Measurements from ENCODE around the gene INAVA. TPM values are rescaled to one million over a fixed set of nuclear protein-coding genes. Genes with fewer than 3 reads are reported as not detected.
A peak's percentile ranks its signal among the peaks of the same experiment; 100 is the strongest.

Gene INAVA
- total and polyA plus RNA-seq, 10 of the 15 experiments (the other 5 are each of a cell fraction or from before 2014, with no cell fraction given) = 3.6 to 15.4 (median 9.5) TPM

GRCh38 chr1:200866521-200866920 is 28.2 kb upstream of the INAVA start (continued):
- TF ChIP-seq ZBTB33 (IDR thresholded peaks at IDR 0.05) (no peak), BACH1 (IDR thresholded peaks at IDR 0.05; ENCODE audit: borderline replicate concordance) (peak; percentile 94; the same call in 1 of the 2 replicates), SKIL (IDR thresholded peaks at IDR 0.05; ENCODE audit: low read depth, poor library complexity, severe bottlenecking) (peak; percentile 95), RELB (IDR thresholded peaks at IDR 0.05; ENCODE audit: low read depth) (peak; percentile 87), FOXK2 (IDR thresholded peaks at IDR 0.05) (no peak), RBBP5 (conservative IDR thresholded peaks at IDR 0.05) (no peak), TCF3 (IDR thresholded peaks at IDR 0.05; ENCODE audit: borderline replicate concordance, insufficient read depth, low read depth, low read length) (peak; percentile 95), NR2F1 (conservative IDR thresholded peaks at IDR 0.05) (peak; percentile 81), IRF3 (IDR thresholded peaks at IDR 0.05) (no peak), ATF7 (IDR thresholded peaks at IDR 0.05; ENCODE audit: low read depth) (peak; percentile 89), SMC3 (IDR thresholded peaks at IDR 0.05; ENCODE audit: borderline replicate concordance, low read length) (no peak; the same call in 1 of the 2 replicates), CEBPB (IDR thresholded peaks at IDR 0.05; ENCODE audit: borderline replicate concordance in 1 of 2, low read depth in 2 of 2, low read length in 2 of 2) (peak in 1 of 2 experiments; percentile 66; a peak in 1 of 4 replicates), NRF1 (conservative IDR thresholded peaks at IDR 0.05; ENCODE audit: low read depth, low read length) (no peak), CBFB (IDR thresholded peaks at IDR 0.05; ENCODE audit: low read depth) (peak; percentile 91; the same call in 1 of the 2 replicates), NFXL1 (IDR thresholded peaks at IDR 0.05; ENCODE audit: borderline replicate concordance) (no peak), JUNB (IDR thresholded peaks at IDR 0.05) (peak; percentile 97), ZNF24 (IDR thresholded peaks at IDR 0.05) (peak; percentile 90), CUX1 (IDR thresholded peaks at IDR 0.05; ENCODE audit: insufficient replicate concordance, low read depth, low read length) (peak; percentile 89), MTA2 (IDR thresholded peaks at IDR 0.05; ENCODE audit: low read depth) (peak; percentile 96)

Measured in GM12878 (cell line).